ENCODE data around the gene TIMMDC1.
"Not testable (repeated sequence)": the region's sequence is repeated elsewhere in the genome, so short reads cannot be mapped to it uniquely, and the experiment has no call there.

TIMMDC1 gene

DNA sequence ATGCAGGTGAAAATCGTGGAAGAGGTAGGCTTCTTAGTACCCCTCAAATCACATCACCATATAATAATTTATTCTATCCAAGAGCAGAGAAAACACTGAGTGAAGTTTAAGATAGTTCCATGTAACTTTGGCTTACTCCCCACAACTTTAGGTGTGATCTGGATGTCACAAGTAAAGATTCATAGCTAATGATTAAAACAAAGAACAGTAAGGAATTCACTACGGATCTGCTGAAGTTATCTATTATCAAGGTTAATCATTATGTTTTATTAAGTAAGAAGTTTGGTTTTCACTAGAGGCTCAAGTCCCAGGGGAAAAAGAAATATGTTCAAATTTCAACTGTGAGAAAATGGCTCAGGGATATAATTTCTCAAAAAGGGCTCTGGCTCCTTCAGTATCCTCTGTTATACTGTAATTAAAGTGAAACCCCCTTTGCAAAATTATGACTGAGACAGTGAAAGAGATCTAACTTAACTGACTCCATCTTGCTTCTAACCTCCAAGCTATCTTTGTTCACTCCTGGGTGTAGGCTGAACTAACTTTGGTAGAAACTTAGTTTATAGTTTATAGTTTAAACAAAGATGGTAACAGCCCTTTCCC, 43.9 kb downstream of the TIMMDC1 start:
- H3K27me3 ChIP-seq (ENCODE audit: insufficient read depth, insufficient read length), result no peaks in the 10 kb centered on the region
- no peaks in the 10 kb centered on the region for H3K36me3 ChIP-seq (ENCODE audit: insufficient read depth, insufficient read length, low read length)
- DNase-seq (ENCODE audit: low read depth, low spot score), result no peak
- no peak overlapping the region for H3K9ac ChIP-seq (ENCODE audit: insufficient read length, low read depth)
- TF ChIP-seq YY1 (IDR thresholded peaks at IDR 0.05; ENCODE audit: insufficient read depth, insufficient read length) (no peak), ZNF274 (IDR thresholded peaks at IDR 0.05; ENCODE audit: low read depth, low read length) (no peak), SUZ12 (IDR thresholded peaks at IDR 0.05; ENCODE audit: extremely low read depth, insufficient read depth, insufficient read length) (no peak)
- H3K4me1 ChIP-seq (ENCODE audit: insufficient read depth, insufficient read length), result no peaks in the 10 kb centered on the region
- H3K9me3 ChIP-seq (ENCODE audit: insufficient read depth, low read length), result no peaks in the 10 kb centered on the region
- no peak overlapping the region for H3K4me3 ChIP-seq (ENCODE audit: insufficient read length, low read depth)

DNA sequence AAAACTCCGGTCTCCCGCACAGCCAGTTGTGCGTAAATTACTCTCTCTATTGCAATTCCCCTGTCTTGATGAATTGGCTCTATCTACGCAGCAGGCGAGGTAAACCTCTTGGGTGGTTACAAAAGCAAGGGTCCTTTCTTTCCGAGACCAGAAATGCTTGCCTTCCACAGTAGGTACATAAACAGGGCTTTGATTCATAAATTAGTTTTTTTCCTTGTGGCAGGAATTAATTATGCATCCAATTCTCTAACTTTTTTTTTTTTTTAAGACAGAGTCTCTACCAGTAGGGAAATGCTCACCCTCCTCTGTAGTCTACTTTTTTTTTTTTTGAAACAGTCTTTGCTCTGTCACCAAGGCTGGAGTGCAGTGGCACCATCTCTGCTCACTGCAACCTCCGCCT, 44.8 kb downstream of the TIMMDC1 start:
- no peaks in the 10 kb centered on the region for H3K27me3 ChIP-seq (ENCODE audit: insufficient read depth, insufficient read length)
- H3K4me1 ChIP-seq (ENCODE audit: insufficient read depth, insufficient read length), result no peaks in the 10 kb centered on the region
- no peaks in the 10 kb centered on the region for H3K9me3 ChIP-seq (ENCODE audit: insufficient read depth, low read length)
- H3K4me3 ChIP-seq (ENCODE audit: insufficient read length, low read depth), result no peak overlapping the region
- no peak for TF ChIP-seq SUZ12 (IDR thresholded peaks at IDR 0.05; ENCODE audit: extremely low read depth, insufficient read depth, insufficient read length)
- TF ChIP-seq ZNF274 (IDR thresholded peaks at IDR 0.05; ENCODE audit: low read depth, low read length), result no peak
- no peak for TF ChIP-seq YY1 (IDR thresholded peaks at IDR 0.05; ENCODE audit: insufficient read depth, insufficient read length)
- no peaks in the 10 kb centered on the region for H3K36me3 ChIP-seq (ENCODE audit: insufficient read depth, insufficient read length, low read length)
- H3K9ac ChIP-seq (ENCODE audit: insufficient read length, low read depth), result no peak overlapping the region
- DNase-seq (ENCODE audit: low read depth, low spot score), result no peak

DNA sequence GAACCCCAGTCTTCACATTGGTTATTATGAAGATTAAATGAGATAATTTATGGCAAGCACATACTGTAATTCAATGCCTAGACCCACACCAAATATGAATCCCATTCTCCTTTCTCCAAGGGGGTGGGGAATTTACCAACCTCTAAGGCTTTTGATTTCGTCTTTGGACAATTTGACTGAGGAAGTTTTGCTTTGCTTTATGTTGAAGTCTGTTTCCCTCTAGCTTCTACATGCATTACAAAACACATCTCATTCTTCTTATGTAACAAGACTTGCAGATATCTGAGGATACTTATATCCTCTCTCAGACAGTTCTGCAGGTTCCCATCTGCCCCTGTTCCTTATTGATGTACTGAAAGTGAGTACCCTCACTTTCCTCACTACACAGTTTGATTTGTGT, 48.9 kb downstream of the TIMMDC1 start:
- TF ChIP-seq SUZ12 (IDR thresholded peaks at IDR 0.05; ENCODE audit: extremely low read depth, insufficient read depth, insufficient read length) (no peak), ZNF274 (IDR thresholded peaks at IDR 0.05; ENCODE audit: low read depth, low read length) (no peak), YY1 (IDR thresholded peaks at IDR 0.05; ENCODE audit: insufficient read depth, insufficient read length) (no peak)
- no peaks in the 10 kb centered on the region; the same call in 1 of the 2 replicates for H3K9me3 ChIP-seq (ENCODE audit: insufficient read depth, low read length)
- H3K36me3 ChIP-seq (ENCODE audit: insufficient read depth, insufficient read length, low read length), result no peaks in the 10 kb centered on the region
- no peak overlapping the region for H3K4me3 ChIP-seq (ENCODE audit: insufficient read length, low read depth)
- peaks cover 3% of the 10 kb centered on the region for H3K4me1 ChIP-seq (ENCODE audit: insufficient read depth, insufficient read length)
- H3K9ac ChIP-seq (ENCODE audit: insufficient read length, low read depth), result no peak overlapping the region
- no peaks in the 10 kb centered on the region for H3K27me3 ChIP-seq (ENCODE audit: insufficient read depth, insufficient read length)
- DNase-seq (ENCODE audit: low read depth, low spot score), result no peak

DNA sequence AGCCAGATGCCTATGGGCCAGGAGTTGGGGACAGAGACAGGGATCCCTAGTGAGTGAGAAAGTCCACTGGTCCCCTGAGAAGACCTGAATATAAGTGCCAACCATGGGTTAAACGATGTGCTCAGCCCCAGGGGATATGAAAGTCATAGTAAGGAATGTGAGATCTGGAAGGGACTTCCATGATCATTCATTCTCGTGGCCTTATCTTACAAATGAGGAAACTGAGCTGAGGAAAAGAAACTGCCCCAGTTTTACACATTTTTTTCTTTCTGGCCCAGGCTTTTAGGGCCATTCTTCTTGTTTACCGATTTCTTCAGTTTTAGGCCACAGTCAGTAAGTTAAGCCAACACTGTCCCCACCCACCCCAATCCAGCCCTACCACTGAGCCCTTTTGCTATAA, 50.0 kb downstream of the TIMMDC1 start:
- H3K4me1 ChIP-seq (ENCODE audit: insufficient read depth, insufficient read length), result peaks cover 3% of the 10 kb centered on the region
- no peaks in the 10 kb centered on the region; the same call in 1 of the 2 replicates for H3K9me3 ChIP-seq (ENCODE audit: insufficient read depth, low read length)
- TF ChIP-seq ZNF274 (IDR thresholded peaks at IDR 0.05; ENCODE audit: low read depth, low read length), result no peak
- no peak for TF ChIP-seq YY1 (IDR thresholded peaks at IDR 0.05; ENCODE audit: insufficient read depth, insufficient read length)
- no peak for TF ChIP-seq SUZ12 (IDR thresholded peaks at IDR 0.05; ENCODE audit: extremely low read depth, insufficient read depth, insufficient read length)
- H3K4me3 ChIP-seq (ENCODE audit: insufficient read length, low read depth), result no peak overlapping the region
- no peak overlapping the region for H3K9ac ChIP-seq (ENCODE audit: insufficient read length, low read depth)
- no peaks in the 10 kb centered on the region for H3K36me3 ChIP-seq (ENCODE audit: insufficient read depth, insufficient read length, low read length)
- no peak for DNase-seq (ENCODE audit: low read depth, low spot score)
- H3K27me3 ChIP-seq (ENCODE audit: insufficient read depth, insufficient read length), result no peaks in the 10 kb centered on the region

DNA sequence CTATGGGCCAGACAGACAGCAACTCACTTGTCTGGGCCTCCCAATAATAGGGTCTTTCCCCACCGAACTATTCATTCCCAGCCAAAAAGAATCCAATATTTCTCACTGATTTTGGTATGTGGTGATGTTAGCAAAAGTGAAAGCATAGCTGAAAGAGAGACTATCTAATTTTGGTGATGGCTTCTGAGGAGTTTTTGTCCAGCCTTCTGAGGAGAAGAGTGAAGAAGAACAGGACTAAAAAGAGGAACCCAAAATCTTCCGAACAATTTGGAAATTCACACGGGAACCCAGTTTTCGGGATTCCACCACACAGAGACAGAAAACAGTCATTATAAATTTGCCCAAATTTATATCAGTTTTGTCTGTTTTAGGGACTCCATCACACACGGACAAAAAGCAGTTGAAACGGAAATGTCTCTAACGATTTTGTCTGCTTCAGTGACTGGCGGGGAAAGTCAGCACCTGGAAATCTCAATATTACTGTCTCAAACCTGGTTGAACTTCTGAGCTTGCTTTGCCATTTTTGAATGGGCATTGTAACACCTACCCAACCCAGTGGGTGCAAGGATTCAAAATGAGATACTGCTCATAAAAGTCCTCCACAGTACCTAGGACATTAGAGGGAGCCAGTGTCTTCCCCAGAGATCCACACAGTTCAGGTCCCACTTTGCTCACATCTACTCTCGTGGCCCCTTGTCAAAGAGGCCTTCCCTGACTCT, 52.0 kb downstream of the TIMMDC1 start:
- Histone ChIP-seq H3K27me3 (ENCODE audit: insufficient read depth, insufficient read length) (no peaks in the 10 kb centered on the region), H3K4me3 (ENCODE audit: insufficient read length, low read depth) (no peak overlapping the region), H3K9me3 (ENCODE audit: insufficient read depth, low read length) (no peaks in the 10 kb centered on the region; the same call in 1 of the 2 replicates), H3K36me3 (ENCODE audit: insufficient read depth, insufficient read length, low read length) (no peaks in the 10 kb centered on the region), H3K9ac (ENCODE audit: insufficient read length, low read depth) (no peak overlapping the region), H3K4me1 (ENCODE audit: insufficient read depth, insufficient read length) (peaks cover 3% of the 10 kb centered on the region)
- DNase-seq (ENCODE audit: low read depth, low spot score), result no peak
- no peak for TF ChIP-seq SUZ12 (IDR thresholded peaks at IDR 0.05; ENCODE audit: extremely low read depth, insufficient read depth, insufficient read length)
- TF ChIP-seq YY1 (IDR thresholded peaks at IDR 0.05; ENCODE audit: insufficient read depth, insufficient read length), result no peak
- TF ChIP-seq ZNF274 (IDR thresholded peaks at IDR 0.05; ENCODE audit: low read depth, low read length), result no peak

DNA sequence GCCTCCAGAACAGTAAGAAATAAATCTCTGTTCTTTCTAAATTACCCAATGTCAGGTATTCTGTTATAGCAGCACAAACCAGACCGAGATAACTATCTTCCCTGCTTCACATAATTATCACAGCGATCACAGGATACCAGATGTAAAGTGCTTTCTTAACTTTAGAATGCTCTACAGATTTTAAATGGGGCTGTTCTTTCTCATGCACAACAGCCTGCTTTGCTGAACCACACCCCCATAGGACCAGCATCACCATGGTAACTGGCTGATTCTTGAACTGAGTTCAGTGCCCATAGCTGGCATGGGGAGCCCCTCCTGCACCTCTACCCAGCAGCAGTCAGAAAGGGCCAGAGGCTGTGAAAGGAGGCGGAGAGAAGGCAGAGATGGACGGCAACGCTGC, 53.3 kb downstream of the TIMMDC1 start:
- peaks cover 3% of the 10 kb centered on the region for H3K4me1 ChIP-seq (ENCODE audit: insufficient read depth, insufficient read length)
- H3K9ac ChIP-seq (ENCODE audit: insufficient read length, low read depth), result no peak overlapping the region
- H3K36me3 ChIP-seq (ENCODE audit: insufficient read depth, insufficient read length, low read length), result no peaks in the 10 kb centered on the region
- H3K27me3 ChIP-seq (ENCODE audit: insufficient read depth, insufficient read length), result no peaks in the 10 kb centered on the region
- no peaks in the 10 kb centered on the region; the same call in 1 of the 2 replicates for H3K9me3 ChIP-seq (ENCODE audit: insufficient read depth, low read length)
- DNase-seq (ENCODE audit: low read depth, low spot score), result no peak
- TF ChIP-seq YY1 (IDR thresholded peaks at IDR 0.05; ENCODE audit: insufficient read depth, insufficient read length) (no peak), SUZ12 (IDR thresholded peaks at IDR 0.05; ENCODE audit: extremely low read depth, insufficient read depth, insufficient read length) (no peak), ZNF274 (IDR thresholded peaks at IDR 0.05; ENCODE audit: low read depth, low read length) (no peak)
- H3K4me3 ChIP-seq (ENCODE audit: insufficient read length, low read depth), result no peak overlapping the region

DNA sequence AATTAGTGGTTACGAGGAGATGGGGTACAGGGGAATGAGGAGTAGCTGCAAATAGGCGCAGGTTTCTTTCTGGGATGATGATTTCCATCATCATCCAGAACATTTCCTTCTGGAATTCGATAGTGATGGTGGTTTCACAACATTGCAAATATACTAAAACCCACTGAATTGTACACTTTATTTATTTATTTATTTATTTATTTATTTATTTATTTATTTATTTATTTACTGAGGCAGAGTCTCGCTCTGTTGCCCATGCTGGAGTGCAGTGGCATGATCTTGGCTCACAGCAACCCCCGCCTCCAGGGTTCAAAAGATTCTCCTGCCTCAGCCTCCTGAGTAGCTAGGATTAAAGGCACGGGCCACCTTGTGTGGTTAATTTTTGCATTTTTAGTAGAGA, 54.6 kb downstream of the TIMMDC1 start:
- not testable (repeated sequence) for H3K27me3 ChIP-seq (ENCODE audit: insufficient read depth, insufficient read length); DNase-seq (ENCODE audit: low read depth, low spot score); H3K36me3 ChIP-seq (ENCODE audit: insufficient read depth, insufficient read length, low read length); H3K4me3 ChIP-seq (ENCODE audit: insufficient read length, low read depth); H3K4me1 ChIP-seq (ENCODE audit: insufficient read depth, insufficient read length); H3K9ac ChIP-seq (ENCODE audit: insufficient read length, low read depth); H3K9me3 ChIP-seq (ENCODE audit: insufficient read depth, low read length)

All from NT2/D1 (cell line).